NCI-H187 (cell line): ENCODE results near the gene PAK5.

Experiments
- DNase-seq, 2 experiments: peaks; one replicate each; lab custom pipeline; 2025; lab: John Stamatoyannopoulos, UW

Gene PAK5

DNA sequence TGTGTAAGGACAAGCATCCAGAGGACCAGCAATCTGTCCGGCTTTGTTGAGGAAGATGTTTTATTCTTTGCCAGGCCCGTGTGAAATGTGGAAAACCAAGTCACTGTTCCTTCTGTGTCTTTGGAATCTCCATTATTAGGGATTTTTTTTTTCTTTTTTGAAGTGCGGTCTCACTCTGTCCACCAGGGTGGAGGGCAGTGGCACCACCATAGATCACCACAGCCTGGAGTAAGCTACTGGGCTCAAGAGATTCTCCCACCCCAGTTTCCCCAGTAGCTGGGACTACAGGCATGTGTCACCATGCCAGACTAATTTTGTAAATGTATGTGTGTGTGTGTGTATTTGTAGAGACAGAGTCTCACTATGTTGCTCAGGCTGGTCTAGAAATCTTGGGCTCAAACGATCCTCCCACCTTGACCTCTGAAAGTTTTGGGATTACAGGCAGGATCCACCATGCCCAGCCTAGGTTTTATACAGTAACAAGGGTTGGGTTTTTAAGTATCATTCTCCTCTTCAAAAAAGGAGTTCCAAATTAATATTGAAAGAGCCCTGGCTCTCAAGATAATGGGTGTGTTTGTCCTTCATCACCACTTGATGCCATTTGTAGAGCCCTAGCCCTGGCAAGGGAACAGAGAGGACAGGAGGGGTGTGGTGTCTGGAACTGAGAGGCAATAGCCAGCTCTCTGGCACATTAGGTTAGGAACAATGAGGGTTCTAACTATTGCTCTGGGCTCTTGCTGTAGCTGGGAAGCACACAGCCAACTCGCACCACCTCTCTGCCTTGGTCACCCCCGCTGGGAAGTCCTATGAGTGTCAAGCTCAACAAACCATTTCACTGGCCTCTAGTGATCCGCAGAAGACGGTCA lies 321.3 kb downstream of the PAK5 start:
- no peak for DNase-seq

DNA sequence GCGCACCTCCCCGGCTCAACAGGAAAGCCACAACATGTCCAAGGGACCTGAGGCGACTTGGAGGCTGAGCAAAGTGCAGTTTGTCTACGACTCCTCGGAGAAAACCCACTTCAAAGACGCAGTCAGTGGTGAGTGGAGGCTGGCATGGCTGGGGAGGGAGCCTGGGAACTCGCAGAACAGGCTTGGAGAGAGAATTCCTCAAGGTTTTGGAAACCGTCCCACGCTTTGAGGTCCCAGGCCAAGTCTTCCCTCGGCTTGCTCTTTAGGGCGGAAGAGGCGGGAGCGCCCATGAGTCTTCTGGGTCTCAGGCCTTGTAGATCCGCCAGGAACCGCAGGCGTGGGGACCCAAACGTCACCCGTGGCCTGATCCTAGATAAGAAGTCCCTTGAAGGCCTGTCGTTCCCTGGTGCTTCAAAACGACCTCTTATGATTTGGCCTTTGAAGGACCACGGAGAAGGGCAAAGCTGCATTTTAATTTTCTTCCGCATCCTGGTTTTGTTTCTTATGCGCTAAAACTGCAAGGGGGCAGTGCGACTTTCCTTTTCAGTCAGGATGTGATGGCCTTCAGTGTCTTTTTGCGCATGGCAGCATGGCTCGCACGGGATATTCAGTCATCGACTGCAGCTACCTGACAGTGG lies 322.5 kb downstream of the PAK5 start:
- DNase-seq = no peak

DNA sequence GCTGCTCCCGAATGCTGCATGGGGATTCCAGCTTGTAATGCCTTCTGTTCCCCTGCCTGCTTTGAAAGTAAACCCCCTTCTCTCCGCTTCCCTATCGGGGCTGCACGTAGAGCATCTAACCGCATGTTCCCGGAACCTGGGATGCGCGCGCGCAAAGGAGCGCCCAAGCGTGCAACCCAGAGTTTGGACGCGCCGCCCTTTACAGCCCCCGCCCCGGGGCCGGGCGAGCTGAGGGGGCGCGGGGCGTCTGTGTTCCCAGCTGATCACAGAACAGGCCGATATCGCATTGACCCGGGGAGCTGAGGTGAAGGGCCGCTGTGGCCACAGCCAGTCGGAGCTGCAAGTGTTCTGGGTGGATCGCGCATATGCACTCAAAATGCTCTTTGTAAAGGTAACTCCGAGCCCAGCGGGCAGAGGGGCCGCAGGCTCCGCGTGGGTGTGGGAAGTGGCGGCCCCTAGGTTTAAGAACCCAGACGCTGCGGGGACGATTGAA lies 323.1 kb downstream of the PAK5 start:
- no peak for DNase-seq

DNA sequence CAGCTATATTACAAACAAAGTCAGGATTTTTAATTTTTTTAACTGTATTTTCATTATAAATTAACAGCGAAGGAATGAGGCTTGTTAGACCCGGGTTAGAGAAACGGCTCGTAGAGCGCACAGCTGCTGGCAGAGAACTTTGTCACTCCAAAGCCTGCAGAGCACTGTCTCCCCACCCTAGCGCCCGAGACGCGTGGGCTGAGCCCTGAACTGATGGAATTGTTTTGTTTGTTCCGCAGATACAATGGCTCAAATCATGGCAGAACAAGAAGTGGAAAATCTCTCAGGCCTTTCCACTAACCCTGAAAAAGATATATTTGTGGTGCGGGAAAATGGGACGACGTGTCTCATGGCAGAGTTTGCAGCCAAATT lies 323.7 kb downstream of the PAK5 start:
- DNase-seq = no peak

DNA sequence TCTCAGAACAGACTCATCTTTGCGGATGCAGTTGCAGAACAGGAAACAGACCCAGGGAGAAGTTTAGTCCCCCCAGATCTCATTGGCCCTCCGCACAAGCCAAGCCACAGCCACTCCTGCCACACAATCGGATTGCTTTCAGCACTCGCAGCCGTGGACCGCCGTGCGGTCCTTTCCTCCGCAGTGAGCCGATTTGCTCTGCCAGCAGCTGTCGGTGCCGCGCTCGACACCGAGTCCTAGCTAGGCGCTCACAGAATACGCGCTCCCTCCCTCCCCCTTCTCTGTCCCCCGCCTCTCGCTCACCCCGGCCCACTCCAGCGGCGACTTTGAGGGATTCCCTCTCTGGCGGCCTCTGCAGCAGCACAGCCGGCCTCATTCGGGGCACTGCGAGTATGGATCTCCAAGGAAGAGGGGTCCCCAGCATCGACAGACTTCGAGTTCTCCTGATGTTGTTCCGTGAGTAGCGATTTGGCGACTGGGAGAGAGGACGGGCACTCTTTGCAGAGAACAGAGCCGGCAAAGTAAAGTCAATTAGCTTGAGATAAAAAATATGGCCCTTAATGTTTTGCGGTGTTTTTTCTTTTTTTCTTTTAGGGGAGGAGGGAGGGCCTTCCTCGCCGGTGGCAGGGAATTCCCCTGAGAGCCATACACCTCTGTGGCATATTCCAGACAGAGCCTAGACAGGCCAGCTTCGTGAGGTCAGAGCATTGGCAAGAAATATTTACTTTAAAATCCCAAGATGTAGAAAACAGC lies 324.2 kb downstream of the PAK5 start, which contains the start of gene LAMP5:
TSS of gene LAMP5 (plus strand) at position 130 of the 753 bp plus-strand sequence. CDS start at position 393, 263 bp downstream.
- no peak for DNase-seq

DNA sequence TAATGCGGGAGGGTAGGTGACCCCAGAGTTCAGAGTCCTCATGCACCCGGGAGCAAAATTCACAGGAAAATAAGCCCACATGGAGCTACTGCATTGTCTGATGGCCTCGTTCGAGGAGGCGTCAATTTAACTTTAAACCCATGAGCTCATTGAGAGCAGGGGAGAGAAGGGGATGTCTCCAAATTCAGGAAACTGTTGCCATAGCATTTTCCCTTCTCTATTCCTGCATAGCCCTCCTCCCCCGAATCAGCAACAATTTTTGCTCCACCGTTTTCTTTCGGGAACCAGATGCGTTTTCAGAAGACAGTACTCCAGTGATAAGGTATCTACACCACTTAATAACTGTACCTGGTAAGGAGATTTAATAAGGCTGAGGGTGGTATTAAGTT lies 324.8 kb downstream of the PAK5 start:
- DNase-seq = no peak

DNA sequence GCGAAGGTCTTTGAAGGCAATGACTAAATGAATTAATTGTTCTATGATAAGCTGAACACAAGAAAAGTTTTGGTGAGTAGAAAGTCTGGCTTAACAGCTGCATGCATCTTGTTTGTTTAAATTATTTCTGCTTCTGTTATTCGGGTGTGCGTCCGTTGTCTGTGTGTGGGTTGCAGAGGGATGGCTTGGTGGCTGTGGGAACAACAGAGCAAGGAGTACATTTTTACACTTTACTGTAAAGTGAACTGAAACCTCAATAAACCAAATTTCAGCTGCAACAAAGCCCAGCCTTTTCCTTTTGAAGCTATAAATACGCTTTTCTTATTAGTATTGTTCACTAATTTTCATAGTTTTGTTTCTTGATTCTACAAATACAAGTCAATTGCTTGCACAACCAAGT lies 328.0 kb downstream of the PAK5 start:
- DNase-seq = no peak

DNA sequence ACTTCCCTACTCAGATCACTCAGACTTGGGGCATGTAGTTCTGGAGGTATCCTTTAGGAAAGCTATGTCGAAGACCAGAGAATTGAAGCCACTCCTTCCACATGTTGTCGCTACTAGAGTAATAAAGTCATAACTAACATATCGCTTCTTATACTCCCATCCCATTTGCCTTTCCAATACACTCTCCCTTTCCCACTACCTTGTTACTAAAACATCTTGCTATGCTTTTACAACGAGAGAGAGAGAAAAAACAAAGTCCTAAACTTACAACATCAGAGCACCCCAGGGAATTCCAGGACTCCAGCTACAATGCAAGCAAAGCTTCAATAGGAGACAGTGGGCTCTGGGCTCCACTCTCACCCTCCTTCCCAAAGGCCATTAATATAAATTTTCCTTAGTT lies 329.6 kb downstream of the PAK5 start:
- DNase-seq = no peak

DNA sequence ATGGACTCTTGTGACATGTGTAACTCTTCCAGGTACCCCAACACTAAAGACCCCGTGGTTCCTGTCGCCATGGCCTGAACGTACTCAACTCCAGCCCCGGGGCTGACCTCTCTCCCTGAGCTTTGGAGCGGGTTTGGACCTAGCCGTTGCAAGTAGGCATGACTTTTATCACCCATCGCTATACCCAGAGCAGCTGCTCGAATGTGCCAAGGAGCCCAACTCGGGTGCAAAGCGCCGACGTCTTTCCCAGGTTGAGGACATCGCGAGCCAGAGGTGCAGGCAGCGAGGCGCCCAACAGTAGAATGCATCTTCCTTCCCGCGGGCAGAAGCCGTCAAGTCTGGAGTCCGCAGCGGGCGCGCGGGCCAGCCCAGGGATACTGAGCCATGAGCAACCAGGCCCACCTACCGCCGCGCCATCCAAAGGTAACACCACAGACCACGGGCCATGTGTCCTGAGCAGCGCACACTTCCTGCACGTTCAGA lies 330.1 kb downstream of the PAK5 start:
- no peak for DNase-seq

DNA sequence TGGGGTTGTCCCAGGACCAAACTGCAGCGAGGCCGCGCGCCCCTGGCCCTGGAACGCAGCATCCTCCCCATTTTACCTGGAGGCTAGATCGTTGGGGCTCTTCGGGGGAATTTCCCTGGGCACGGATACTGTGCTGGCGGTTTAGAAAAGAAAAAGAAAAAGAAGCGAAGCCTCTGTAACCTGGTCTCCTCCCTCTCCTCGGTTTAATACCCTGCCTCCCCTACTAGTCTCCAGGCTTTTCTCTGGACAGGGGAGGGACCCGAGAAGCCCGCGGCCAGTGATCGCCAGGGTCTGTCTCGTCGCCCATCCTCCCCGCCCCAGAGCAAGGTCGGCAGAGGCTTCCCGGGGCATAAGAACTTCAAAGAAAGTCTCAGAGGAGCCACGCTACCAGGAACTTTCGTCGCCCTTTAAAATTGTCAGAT lies 330.6 kb downstream of the PAK5 start:
- no peak for DNase-seq

DNA sequence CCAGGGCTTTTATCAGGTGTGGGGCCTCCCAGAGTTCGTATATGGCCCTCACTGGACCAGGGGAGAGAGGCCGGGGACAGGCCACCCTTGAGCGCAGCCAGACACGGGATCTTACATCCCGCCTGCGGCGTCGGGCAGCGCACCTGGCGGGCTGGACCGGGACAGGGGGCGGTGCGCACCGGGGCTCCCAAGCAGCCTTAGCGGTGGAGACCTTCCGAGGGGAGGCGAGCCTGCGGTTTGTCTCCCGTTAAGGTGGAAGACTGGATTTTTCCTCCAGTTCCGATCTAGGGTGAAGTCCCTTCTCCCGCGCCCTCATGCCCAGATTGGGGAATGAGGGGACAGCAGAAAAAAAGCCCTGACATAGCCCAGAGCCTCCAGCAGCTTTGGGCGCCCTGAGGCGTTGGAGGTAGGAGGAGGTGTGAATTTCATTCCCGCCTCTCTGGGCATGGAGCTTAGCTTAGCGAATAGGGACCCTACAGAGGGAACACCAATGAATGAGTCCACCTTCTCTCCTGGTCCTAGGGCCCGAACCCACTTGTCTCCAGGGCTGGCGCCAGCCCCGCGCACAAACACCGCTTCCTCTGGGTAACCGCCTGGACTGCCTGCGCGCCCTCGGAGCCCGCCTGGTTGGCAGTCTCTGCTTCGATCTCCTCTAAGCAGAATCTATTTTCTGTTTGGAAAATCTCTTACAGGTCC lies 331.2 kb downstream of the PAK5 start:
- DNase-seq = no peak

DNA sequence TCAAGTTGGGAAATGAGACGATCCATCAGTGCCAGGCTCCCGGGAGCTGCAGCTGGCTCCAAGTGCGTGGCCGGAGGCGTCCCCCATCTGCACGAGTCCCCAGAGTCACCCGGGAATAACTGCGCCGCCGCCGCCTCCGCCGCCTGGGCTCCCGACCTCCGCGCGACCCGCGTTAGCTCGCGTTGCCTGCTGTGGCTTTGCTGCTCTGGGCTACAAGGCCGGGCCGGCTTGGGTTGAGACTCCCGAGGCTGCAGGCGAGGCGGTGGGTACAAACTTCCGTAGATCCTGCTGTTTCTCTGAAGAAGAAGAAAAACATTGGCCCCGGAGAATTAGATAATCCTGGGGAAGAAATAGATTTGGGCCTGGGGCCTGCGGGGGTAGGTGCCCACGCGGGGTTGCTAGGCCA lies 331.9 kb downstream of the PAK5 start:
- DNase-seq = no peak

DNA sequence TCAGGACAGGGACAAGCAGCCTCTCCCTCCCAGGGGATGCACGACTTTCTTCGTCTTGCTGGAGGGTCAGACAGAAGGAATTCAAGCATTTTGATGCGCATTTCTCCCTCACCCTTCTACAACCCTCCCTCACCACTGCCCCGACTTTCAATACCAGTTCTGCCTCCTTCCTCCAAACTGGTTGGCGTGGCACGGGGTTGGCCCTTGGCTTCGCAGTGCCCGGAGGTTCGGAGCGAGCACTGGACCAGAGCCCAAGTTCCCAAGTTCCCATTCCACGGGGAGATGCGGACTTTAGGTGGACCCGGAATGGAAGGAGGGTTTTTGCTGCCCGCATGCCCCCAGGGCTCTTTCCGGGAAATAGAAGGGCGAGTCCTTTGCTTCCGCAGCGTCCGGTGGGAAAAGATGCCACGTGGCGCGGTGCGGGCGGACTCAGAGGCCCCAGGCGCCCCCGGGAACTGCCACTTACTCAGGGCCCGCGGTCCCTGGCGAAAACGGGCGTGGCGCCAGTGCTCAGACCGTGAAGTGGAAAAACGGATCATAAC lies 332.5 kb downstream of the PAK5 start:
- DNase-seq = no peak

DNA sequence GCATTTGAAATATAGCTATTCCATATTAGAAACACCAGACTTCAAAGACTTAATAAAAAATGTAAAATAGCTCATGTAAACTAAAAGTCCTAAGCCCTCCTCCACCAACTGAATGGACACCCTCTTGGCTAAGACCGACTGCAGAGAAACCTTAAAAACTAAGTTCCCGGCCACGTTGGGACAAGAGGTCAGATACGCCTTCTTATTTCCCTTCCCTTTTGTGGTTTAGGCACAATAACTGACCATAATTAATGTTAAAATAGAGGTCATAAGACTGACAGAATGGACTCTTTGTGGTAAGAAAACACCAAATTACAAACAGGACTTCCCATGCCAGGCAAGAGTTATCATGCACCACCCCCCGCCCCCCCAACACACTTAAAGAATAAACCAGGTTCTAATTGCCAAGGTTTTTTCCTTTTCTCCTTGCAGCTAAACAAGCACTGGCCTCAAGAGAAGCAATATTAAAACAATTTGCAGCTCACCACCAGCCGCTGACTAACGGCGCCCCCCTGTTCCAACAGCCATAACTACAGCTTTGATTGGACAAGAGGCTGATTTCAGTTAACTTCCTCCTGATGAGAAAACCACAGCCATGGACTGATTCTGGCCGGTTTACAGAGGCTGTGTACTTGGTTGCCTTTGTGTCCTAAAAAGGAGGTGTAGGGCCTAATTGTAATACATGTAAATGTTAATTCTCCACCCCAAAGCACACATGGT lies 335.2 kb downstream of the PAK5 start:
- DNase-seq = no peak

DNA sequence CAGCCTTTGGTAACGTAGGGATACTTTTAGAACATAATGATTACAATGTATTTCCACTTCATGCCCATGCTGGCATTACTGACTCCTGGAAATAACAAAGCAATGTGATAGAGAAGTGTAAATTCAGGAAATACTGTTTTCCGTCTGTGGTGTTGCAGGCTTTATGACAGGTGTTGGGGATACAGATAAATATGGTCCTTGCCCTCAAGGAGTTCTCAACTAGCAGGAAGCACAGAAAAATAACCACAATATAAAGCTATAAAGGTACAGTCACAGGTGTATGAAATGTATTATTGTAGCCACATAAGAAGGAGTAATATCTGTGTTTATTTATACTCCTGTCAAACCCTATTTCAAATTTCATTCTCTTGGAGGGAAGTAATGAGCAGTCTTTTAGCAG lies 337.4 kb downstream of the PAK5 start:
- no peak for DNase-seq

DNA sequence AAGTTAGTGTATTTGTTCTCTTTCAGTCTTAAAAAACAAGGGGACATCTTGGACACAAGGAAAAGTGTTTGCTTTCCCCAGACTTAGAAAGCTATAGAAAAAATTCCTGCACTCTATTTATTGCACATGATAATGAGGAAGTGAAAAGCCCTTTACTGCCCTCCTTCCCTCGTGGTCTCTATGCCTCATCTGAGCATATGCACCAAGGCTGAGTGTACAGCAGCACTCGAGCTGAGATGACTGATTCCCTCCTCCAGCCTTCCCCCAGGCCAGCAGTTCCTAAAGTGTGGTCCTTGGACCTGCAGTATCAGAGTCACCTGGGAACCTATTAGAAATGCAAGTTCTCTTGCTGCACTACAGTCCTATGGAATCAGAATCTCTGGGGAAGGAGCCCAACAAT lies 338.8 kb downstream of the PAK5 start:
- no peak for DNase-seq

DNA sequence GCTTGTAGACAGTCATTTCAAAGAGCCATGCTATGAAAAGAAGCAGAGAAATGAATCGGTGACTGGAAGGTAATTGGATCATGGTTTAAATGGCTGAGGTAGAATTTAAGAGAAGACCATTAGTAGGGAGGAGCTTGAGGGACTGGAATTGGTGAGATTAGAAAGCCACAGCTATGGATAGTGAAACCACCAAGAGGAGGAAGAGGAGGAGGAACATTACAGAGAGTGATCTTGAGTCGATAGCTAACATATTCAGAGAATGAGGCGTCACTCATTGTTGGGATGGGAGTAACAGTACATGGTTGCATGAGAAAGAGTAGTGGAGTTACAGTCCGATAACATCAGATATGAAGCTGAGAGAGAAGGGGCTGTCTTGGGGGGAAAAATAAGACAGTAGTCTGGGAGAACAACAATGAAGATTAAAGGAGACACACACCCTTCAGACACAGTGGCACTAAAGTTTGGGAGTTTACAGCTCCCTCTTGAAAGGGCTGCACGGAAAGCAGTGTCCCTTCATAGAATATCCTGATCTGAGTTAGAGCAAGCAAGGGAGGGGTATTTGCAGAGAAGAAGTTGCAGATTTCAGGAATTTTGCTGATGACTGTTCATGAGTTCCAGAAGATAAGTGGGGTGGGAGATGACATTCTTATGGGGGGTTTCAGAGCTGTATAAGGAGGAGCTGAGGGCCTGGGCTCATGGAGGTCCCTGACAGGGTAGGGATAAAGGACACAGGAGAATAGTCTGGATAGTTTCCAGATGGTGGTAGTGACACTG lies 339.6 kb downstream of the PAK5 start:
- DNase-seq = no peak

DNA sequence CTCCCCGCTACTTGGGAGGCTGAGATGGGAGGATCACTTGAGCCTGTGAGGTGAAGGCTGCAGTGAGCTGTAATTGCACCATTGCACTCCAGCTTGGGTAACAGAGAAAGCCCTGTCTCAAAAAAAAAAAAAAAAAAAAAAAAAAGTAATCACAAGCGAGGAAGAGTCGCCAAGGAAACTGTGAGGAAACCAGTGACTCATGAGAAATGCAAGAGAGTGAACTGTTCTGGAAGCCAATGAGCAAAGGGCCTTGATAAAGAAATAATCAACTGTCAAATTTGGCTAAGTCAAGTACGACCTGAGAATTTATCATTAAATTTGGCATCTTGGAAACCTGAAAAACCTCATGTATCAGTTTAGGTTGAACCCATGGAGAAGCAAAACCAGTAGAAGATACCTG lies 340.6 kb downstream of the PAK5 start:
- DNase-seq = no peak

DNA sequence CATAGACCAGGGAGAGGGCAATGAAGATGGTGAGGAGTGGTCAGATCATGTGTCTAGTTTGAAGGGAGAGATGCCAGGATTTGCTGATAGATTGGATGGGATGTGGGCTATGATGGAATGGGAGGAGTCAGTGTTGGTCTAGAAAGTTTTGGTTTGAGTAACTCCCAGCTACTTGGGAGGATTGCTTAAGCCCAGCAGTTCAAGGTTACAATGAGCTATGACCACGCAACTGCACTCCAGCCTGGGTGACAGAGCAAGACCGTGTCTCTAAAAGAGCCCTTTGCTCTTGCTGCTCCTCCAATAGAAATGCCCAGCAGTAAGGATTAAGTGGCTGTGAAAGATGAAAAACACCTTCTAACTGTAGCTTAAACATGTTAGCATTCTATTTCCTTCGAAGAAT lies 342.7 kb downstream of the PAK5 start:
- DNase-seq = no peak

DNA sequence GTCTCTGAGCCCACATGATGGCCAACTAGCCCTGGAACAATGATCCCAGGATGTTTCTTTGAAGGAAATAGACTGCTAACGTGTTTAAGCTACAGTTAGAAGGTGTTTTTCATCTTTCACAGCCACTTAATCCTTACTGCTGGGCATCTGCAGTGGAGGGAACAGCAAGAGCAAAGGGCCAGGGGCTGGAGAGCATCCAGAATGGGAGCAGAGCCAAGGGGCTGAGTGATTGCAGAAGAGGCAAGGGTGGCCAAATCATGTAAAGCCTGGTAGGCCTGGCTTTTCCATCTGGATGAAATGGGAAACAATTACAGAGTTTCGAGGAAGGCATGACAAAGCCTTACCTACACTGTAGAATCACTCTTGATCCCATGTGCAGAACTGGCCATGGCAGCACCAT lies 343.2 kb downstream of the PAK5 start:
- DNase-seq = no peak
